Keratinocyte (primary cell): ENCODE measurements around the gene CPT1B.

ENCODE experiments used
- CTCF ChIP-seq, 3 experiments: IDR thresholded peaks in 1 of 3; conservative IDR thresholded peaks in 1 of 3; optimal IDR thresholded peaks in 1 of 3; 2 replicates in 2 of 3; 3 replicates in 1 of 3; pipeline versions ENCODE3 to v1.5.1; 2011; ENCODE audit warnings: low read length in 3 of 3, mild to moderate bottlenecking in 3 of 3, moderate library complexity in 2 of 3, control low read depth in 1 of 3, inconsistent platforms in 1 of 3; ENCODE audit not compliant: insufficient read depth in 2 of 3; ENCODE audit errors: extremely low read depth in 1 of 3
- EZH2 ChIP-seq: IDR thresholded peaks from one replicate; pipeline ENCODE4 v1.6.1; 2012; ENCODE audit warnings: inconsistent platforms, mild to moderate bottlenecking, low read length, moderate library complexity

DNA sequence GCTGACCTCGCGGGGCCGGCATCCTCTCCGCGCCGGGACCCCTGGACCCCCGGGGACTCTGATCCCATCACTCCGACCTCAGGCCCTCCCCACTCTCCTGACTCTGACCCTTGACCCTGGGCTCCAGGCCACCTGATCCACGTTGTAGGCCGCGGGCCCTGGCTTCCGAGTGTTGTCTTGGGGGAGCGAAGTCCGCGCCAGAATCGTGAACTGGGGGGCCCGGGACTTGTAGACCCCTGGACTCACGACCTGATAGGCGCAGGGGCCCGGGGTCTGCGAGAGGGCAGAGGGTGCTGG, 47.7 kb downstream of the CPT1B start:
- TF ChIP-seq CTCF (optimal IDR thresholded peaks at IDR 0.05 in 1 of 3, IDR thresholded peaks at IDR 0.05 in 1 of 3, conservative IDR thresholded peaks at IDR 0.05 in 1 of 3; ENCODE audit: extremely low read depth in 1 of 3, insufficient read depth in 2 of 3, low read length in 3 of 3) (no peak), EZH2 (no peak)
